Liver (tissue), 9 donors: ENCODE measurements around the gene FRS3. TPM values are rescaled to one million over a fixed set of nuclear protein-coding genes. Genes with fewer than 3 reads are reported as not detected.

ENCODE experiments used
- DNase-seq: peaks from one replicate; pipeline ENCODE4 v3.0.0-alpha.2; 2017; ENCODE audit warnings: low spot score
- H3K27ac ChIP-seq, 2 donors: one replicate each; pipeline ENCODE4 v1.7.0; 2013; ENCODE audit warnings: inconsistent platforms in 2 of 2, low read length in 2 of 2, control low read depth in 1 of 2, low read depth in 1 of 2, mild to moderate bottlenecking in 1 of 2
- H3K27me3 ChIP-seq, 4 donors: one replicate each; pipeline versions ENCODE4 v1.6.1 to v1.7.0; 2013; ENCODE audit warnings: low read length in 3 of 4, inconsistent platforms in 1 of 4, mild to moderate bottlenecking in 1 of 4, moderate library complexity in 1 of 4; ENCODE audit not compliant: control insufficient read depth in 4 of 4, insufficient read depth in 4 of 4
- H3K36me3 ChIP-seq, 4 donors: one replicate each; pipeline versions ENCODE4 v1.6.1 to v1.7.0; 2013; ENCODE audit warnings: low read length in 3 of 4, mild to moderate bottlenecking in 3 of 4, low read depth in 1 of 4, moderate library complexity in 1 of 4; ENCODE audit not compliant: control insufficient read depth in 4 of 4, insufficient read depth in 3 of 4
- H3K4me1 ChIP-seq, 4 donors: one replicate each; pipeline versions ENCODE4 v1.6.1 to v1.7.0; 2013; ENCODE audit warnings: low read length in 3 of 4, mild to moderate bottlenecking in 3 of 4, moderate library complexity in 1 of 4; ENCODE audit not compliant: control insufficient read depth in 4 of 4, insufficient read depth in 4 of 4
- H3K4me3 ChIP-seq, 3 donors: one replicate each; pipeline versions ENCODE4 v1.6.1 to v1.7.0; 2013; ENCODE audit warnings: low read length in 3 of 3, control low read depth in 1 of 3, low read depth in 1 of 3, mild to moderate bottlenecking in 1 of 3
- H3K9ac ChIP-seq, 2 donors: one replicate each; pipeline ENCODE4 v1.7.0; 2013; ENCODE audit warnings: low read length in 2 of 2, mild to moderate bottlenecking in 2 of 2, moderate library complexity in 2 of 2, control low read depth in 1 of 2, low read depth in 1 of 2
- H3K9me3 ChIP-seq, 4 donors: one replicate each; pipeline versions ENCODE4 v1.6.1 to v1.7.0; 2013; ENCODE audit warnings: low read length in 3 of 4; ENCODE audit not compliant: control insufficient read depth in 4 of 4
- ATF3 ChIP-seq: IDR thresholded peaks from 2 replicates; pipeline ENCODE4 v1.6.1; 2016; ENCODE audit warnings: antibody characterized with exemption
- CTCF ChIP-seq: fragments of 150-350 bp; IDR thresholded peaks from 2 replicates; pipeline ENCODE4 v1.5.1; 2017; ENCODE audit warnings: improper control_type of control experiment, low read depth, low read length; ENCODE audit not compliant: missing input control
- EGR1 ChIP-seq, 2 donors: IDR thresholded peaks; 2 replicates each; pipeline ENCODE4 v1.6.1; 2016 to 2018; ENCODE audit warnings: antibody characterized with exemption in 2 of 2, low read depth in 2 of 2
- FOXA1 ChIP-seq: IDR thresholded peaks from 2 replicates; pipeline ENCODE4 v1.6.1; 2016; ENCODE audit warnings: antibody characterized with exemption
- FOXA2 ChIP-seq: IDR thresholded peaks from 2 replicates; pipeline ENCODE4 v1.6.1; 2016; ENCODE audit warnings: antibody characterized with exemption
- GABPA ChIP-seq, 2 donors: IDR thresholded peaks in 1 of 2; conservative IDR thresholded peaks in 1 of 2; 2 replicates each; pipeline ENCODE4 v1.6.1; 2016; ENCODE audit warnings: antibody characterized with exemption in 2 of 2, mild to moderate bottlenecking in 1 of 2, moderate library complexity in 1 of 2
- HNF4A ChIP-seq, 2 donors: conservative IDR thresholded peaks; 2 replicates each; pipeline ENCODE4 v1.6.1; 2016; ENCODE audit warnings: antibody characterized with exemption in 2 of 2, mild to moderate bottlenecking in 2 of 2
- HNF4G ChIP-seq: IDR thresholded peaks from 2 replicates; pipeline ENCODE4 v1.6.1; 2016; ENCODE audit warnings: antibody characterized with exemption
- JUND ChIP-seq, 2 donors: IDR thresholded peaks; 2 replicates each; pipeline ENCODE4 v1.6.1; 2016; ENCODE audit warnings: antibody characterized with exemption in 2 of 2
- NR2F2 ChIP-seq: IDR thresholded peaks from 2 replicates; pipeline ENCODE4 v1.6.1; 2016; ENCODE audit warnings: antibody characterized with exemption
- RAD21 ChIP-seq, 2 donors: IDR thresholded peaks; 2 replicates each; pipeline ENCODE4 v1.6.1; 2016; ENCODE audit warnings: antibody characterized with exemption in 2 of 2, mild to moderate bottlenecking in 2 of 2
- REST ChIP-seq: IDR thresholded peaks from 2 replicates; pipeline ENCODE4 v1.6.1; 2016; ENCODE audit warnings: antibody characterized with exemption, mild to moderate bottlenecking
- RXRA ChIP-seq, 2 donors: IDR thresholded peaks; 2 replicates each; pipeline ENCODE4 v1.6.1; 2017 to 2018; ENCODE audit warnings: antibody characterized with exemption in 2 of 2, mild to moderate bottlenecking in 1 of 2
- SP1 ChIP-seq: IDR thresholded peaks from 2 replicates; pipeline ENCODE4 v1.6.1; 2018; ENCODE audit warnings: antibody characterized with exemption, mild to moderate bottlenecking
- TAF1 ChIP-seq: conservative IDR thresholded peaks from 2 replicates; pipeline ENCODE4 v1.6.1; 2016; ENCODE audit warnings: antibody characterized with exemption, mild to moderate bottlenecking
- YY1 ChIP-seq: IDR thresholded peaks from 2 replicates; pipeline ENCODE4 v1.6.1; 2016; ENCODE audit warnings: antibody characterized with exemption, mild to moderate bottlenecking
- WGBS: extraction: QIAGEN DNeasy Blood & Tissue Kit; methylation state at CpG from one replicate; pipeline ENCODE4 v1.1.7; 2013; 5-methylcytosine and 5-hydroxymethylcytosine counted together
- polyA plus RNA-seq, 2 donors: library from polyadenylated mRNA; stranded (reverse) in 1 of 2; unstranded in 1 of 2; fragments of 200-250 nt in 1 of 2; fragments of >200 nt in 1 of 2; fragmentation: Nextera tagmentation in 1 of 2; extraction: Ambion mirVana in 1 of 2; gene quantifications; one replicate each; pipeline versions ENCODE4 v1.2.1 to v1.2.3, GENCODE V29; 2013 to 2015
- total RNA-seq, 2 donors: library from RNA; depleted of rRNA; stranded (reverse); fragments of >200 nt; gene quantifications; one replicate each; pipeline ENCODE4 v1.2.3, GENCODE V29; 2014
- TF ChIP-seq, protein P1 (sequence below): IDR thresholded peaks from 2 replicates; pipeline ENCODE4 v1.6.1; 2016; ENCODE audit warnings: antibody characterized with exemption
- donor health status: healthy.
- donor health status: healthy.
- donor health status: healthy.
- donor health status: healthy.
- donor health status: healthy.

FRS3 gene
- total and polyA plus RNA-seq, 4 donors: 0.42 to 1.6 (median 1.3) TPM

DNA sequence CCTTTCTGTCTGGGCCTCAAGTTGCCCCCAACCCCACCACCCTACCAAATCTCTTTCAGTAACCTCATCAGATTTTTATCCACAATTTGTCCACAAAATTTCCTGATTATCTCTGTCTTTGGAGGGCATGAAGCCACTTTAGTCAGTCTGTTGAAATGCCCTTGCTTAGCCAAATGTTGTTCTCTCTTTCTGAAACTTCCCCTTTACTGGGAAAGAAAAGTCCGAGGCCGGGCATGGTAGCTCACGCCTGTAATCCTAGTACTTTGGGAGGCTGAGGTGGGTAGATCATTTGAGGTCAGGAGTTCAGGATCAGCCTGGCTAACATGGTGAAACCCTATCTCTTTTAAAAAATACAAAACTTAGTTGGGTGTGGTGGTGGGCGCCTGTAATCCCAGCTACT, 41.6 kb upstream of the FRS3 start:
- no peak overlapping the region for H3K27ac ChIP-seq
- no peaks in the 10 kb centered on the region for H3K9me3 ChIP-seq
- H3K27me3 ChIP-seq: no peaks in the 10 kb centered on the region
- no peaks in the 10 kb centered on the region for H3K36me3 ChIP-seq
- no peaks in the 10 kb centered on the region for H3K4me1 ChIP-seq
- 90% methylated on average over 4 of the region's 4 CpGs for WGBS
- no peak for TF ChIP-seq RAD21 (IDR thresholded peaks at IDR 0.05)
- TF ChIP-seq, protein P1, sequence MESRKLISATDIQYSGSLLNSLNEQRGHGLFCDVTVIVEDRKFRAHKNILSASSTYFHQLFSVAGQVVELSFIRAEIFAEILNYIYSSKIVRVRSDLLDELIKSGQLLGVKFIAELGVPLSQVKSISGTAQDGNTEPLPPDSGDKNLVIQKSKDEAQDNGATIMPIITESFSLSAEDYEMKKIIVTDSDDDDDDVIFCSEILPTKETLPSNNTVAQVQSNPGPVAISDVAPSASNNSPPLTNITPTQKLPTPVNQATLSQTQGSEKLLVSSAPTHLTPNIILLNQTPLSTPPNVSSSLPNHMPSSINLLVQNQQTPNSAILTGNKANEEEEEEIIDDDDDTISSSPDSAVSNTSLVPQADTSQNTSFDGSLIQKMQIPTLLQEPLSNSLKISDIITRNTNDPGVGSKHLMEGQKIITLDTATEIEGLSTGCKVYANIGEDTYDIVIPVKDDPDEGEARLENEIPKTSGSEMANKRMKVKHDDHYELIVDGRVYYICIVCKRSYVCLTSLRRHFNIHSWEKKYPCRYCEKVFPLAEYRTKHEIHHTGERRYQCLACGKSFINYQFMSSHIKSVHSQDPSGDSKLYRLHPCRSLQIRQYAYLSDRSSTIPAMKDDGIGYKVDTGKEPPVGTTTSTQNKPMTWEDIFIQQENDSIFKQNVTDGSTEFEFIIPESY: no peak
- TF ChIP-seq REST: no peak
- no peak for TF ChIP-seq RXRA (IDR thresholded peaks at IDR 0.05)
- no peak for TF ChIP-seq NR2F2
- TF ChIP-seq SP1: no peak
- TF ChIP-seq HNF4G: no peak
- no peak for TF ChIP-seq FOXA2
- no peak for TF ChIP-seq FOXA1
- TF ChIP-seq CTCF: no peak
- TF ChIP-seq TAF1: no peak
- no peak for DNase-seq
- H3K9ac ChIP-seq: no peak overlapping the region
- H3K4me3 ChIP-seq: no peak overlapping the region

GRCh38 chr6:41818271-41819054, 38.8 kb upstream of the FRS3 start:
- DNase-seq: no peak
- 84% methylated on average over 4 of the region's 4 CpGs for WGBS
- no peak overlapping the region for H3K9ac ChIP-seq
- no peak for TF ChIP-seq REST
- no peak for TF ChIP-seq RXRA (IDR thresholded peaks at IDR 0.05)
- no peak for TF ChIP-seq EGR1 (IDR thresholded peaks at IDR 0.05; ENCODE audit: low read depth in 2 of 2)
- no peak for TF ChIP-seq NR2F2
- no peak for TF ChIP-seq GABPA (IDR thresholded peaks at IDR 0.05 in 1 of 2, conservative IDR thresholded peaks at IDR 0.05 in 1 of 2)
- no peak for TF ChIP-seq CTCF
- no peak for TF ChIP-seq YY1
- TF ChIP-seq HNF4A (conservative IDR thresholded peaks at IDR 0.05): no peak
- no peak for TF ChIP-seq FOXA2
- no peak for TF ChIP-seq ATF3
- no peak for TF ChIP-seq SP1
- TF ChIP-seq JUND (IDR thresholded peaks at IDR 0.05): no peak
- no peak for TF ChIP-seq FOXA1
- no peak for TF ChIP-seq HNF4G

More at GRCh38 chr6:41818271-41819054, 38.8 kb upstream of the FRS3 start:
- no peaks in the 10 kb centered on the region for H3K4me1 ChIP-seq
- H3K27me3 ChIP-seq: no peaks in the 10 kb centered on the region
- no peaks in the 10 kb centered on the region for H3K9me3 ChIP-seq
- H3K27ac ChIP-seq: no peak overlapping the region
- H3K4me3 ChIP-seq: no peak overlapping the region
- no peaks in the 10 kb centered on the region for H3K36me3 ChIP-seq
